H1 (cell line): ENCODE results near the gene CFD. TPM values are rescaled to one million over a fixed set of nuclear protein-coding genes. Genes with fewer than 3 reads are reported as not detected.
A peak's percentile ranks its signal among the peaks of the same experiment; 100 is the strongest.

ENCODE experiments used
- CTCF ChIA-PET: fragments of 300-600 bp; sonication (Branson Sonifier 250); formaldehyde crosslinking; loops from one replicate; lab custom pipeline; 2021; ENCODE audit not compliant: partially characterized antibody; lab: Charles Lee
- POLR2A ChIA-PET: fragments of 300-600 bp; sonication (Branson Sonifier 250); formaldehyde crosslinking; loops from one replicate; lab custom pipeline; 2021; ENCODE audit warnings: inconsistent platforms; ENCODE audit not compliant: partially characterized antibody; lab: Charles Lee
- DNase-seq, 2 experiments: peaks; one replicate each; pipeline versions ENCODE4 v3.0.0 to v3.0.0-alpha.2; 2010 to 2022; ENCODE audit warnings: low spot score in 2 of 2, low read depth in 1 of 2, mixed read lengths in 1 of 2
- FAIRE-seq: peaks from 2 replicates; lab custom pipeline; 2011; peaks lifted over from hg19 to GRCh38; lab: Jason Lieb, UNC
- H2AFZ ChIP-seq: 2 replicates; pipeline ENCODE4 v1.8.1; 2012; ENCODE audit warnings: low read length, inconsistent platforms
- H2AK5ac ChIP-seq: 2 replicates; pipeline ENCODE4 v1.6.1; 2013; ENCODE audit warnings: low read depth, low read length
- H2BK120ac ChIP-seq: replicated peaks from 2 replicates; pipeline ENCODE3; 2013; ENCODE audit warnings: low read depth, low read length, inconsistent platforms
- H2BK12ac ChIP-seq: 2 replicates; pipeline ENCODE4 v1.6.1; 2013; ENCODE audit warnings: low read depth, low read length
- H2BK15ac ChIP-seq: 2 replicates; pipeline ENCODE4 v1.6.1; 2013; ENCODE audit warnings: low read length
- H2BK20ac ChIP-seq: 2 replicates; pipeline ENCODE4 v1.6.1; 2013; ENCODE audit warnings: low read length
- H2BK5ac ChIP-seq: 2 replicates; pipeline ENCODE4 v1.6.1; 2013; ENCODE audit warnings: low read depth, low read length
- H3K14ac ChIP-seq: 2 replicates; pipeline ENCODE4 v1.6.1; 2013; ENCODE audit warnings: inconsistent platforms; ENCODE audit not compliant: insufficient read length
- H3K18ac ChIP-seq: 2 replicates; pipeline ENCODE4 v1.6.1; 2013; ENCODE audit warnings: low read length; ENCODE audit errors: extremely low read depth
- H3K23ac ChIP-seq: 2 replicates; pipeline ENCODE4 v1.6.1; 2013; ENCODE audit warnings: inconsistent platforms; ENCODE audit not compliant: insufficient read length
- H3K23me2 ChIP-seq: 2 replicates; pipeline ENCODE4 v1.6.1; 2013; ENCODE audit warnings: low read depth, low read length
- H3K27ac ChIP-seq: 2 replicates; pipeline ENCODE4 v1.6.1; 2011; ENCODE audit warnings: low read depth, low read length, inconsistent platforms
- H3K27me3 ChIP-seq, 4 experiments: replicated peaks in 1 of 4; 1 replicate in 1 of 4; 2 replicates in 3 of 4; pipeline versions ENCODE4 v1.6.1 to v1.8.1; 2011 to 2013; ENCODE audit warnings: low read length in 3 of 4, mild to moderate bottlenecking in 3 of 4, inconsistent platforms in 2 of 4, mixed read lengths in 2 of 4, moderate library complexity in 1 of 4; ENCODE audit not compliant: control insufficient read depth in 3 of 4, insufficient read depth in 3 of 4; ENCODE audit errors: extremely low read depth in 1 of 4
- H3K36me3 ChIP-seq, 4 experiments: 2 replicates each; pipeline versions ENCODE4 v1.6.1 to v1.8.1; 2011 to 2013; ENCODE audit warnings: mild to moderate bottlenecking in 4 of 4, low read length in 3 of 4, moderate library complexity in 2 of 4, control low read depth in 1 of 4, inconsistent platforms in 1 of 4; ENCODE audit not compliant: insufficient read depth in 4 of 4, control insufficient read depth in 2 of 4
- H3K4ac ChIP-seq: replicated peaks from 2 replicates; pipeline ENCODE3; 2013; ENCODE audit warnings: low read length, low read depth, mixed read lengths, inconsistent platforms; ENCODE audit not compliant: insufficient read length
- H3K4me1 ChIP-seq, 4 experiments: replicated peaks in 1 of 4; 1 replicate in 1 of 4; 2 replicates in 3 of 4; pipeline versions ENCODE4 v1.6.1 to v1.8.1; 2011 to 2013; ENCODE audit warnings: low read length in 3 of 4, inconsistent platforms in 2 of 4, mixed read lengths in 1 of 4; ENCODE audit not compliant: insufficient read depth in 4 of 4, control insufficient read depth in 3 of 4
- H3K4me2 ChIP-seq, 2 experiments: 2 replicates each; pipeline versions ENCODE4 v1.6.1 to v1.8.1; 2011 to 2013; ENCODE audit warnings: low read depth in 2 of 2, low read length in 2 of 2, control low read depth in 1 of 2, inconsistent platforms in 1 of 2, mild to moderate bottlenecking in 1 of 2; ENCODE audit not compliant: insufficient read depth in 1 of 2
- H3K4me3 ChIP-seq, 4 experiments: fragments of 200-600, 300-600 bp in 1 of 4; sonication (generic), shearing (Covaris generic), sonication (Bioruptor Twin) in 1 of 4; 2 replicates each; pipeline versions ENCODE4 v1.5.1 to v1.8.1; 2011 to 2016; ENCODE audit warnings: low read length in 4 of 4, low read depth in 3 of 4, control low read depth in 2 of 4, inconsistent platforms in 2 of 4, mild to moderate bottlenecking in 2 of 4, mixed read lengths in 1 of 4, moderate library complexity in 1 of 4; ENCODE audit not compliant: insufficient read depth in 2 of 4; ENCODE audit errors: extremely low read depth in 1 of 4
- H3K56ac ChIP-seq: replicated peaks from 2 replicates; pipeline ENCODE3; 2013; ENCODE audit warnings: low read depth, mild to moderate bottlenecking, mixed read lengths, low read length, inconsistent platforms; ENCODE audit not compliant: insufficient read length
- H3K79me1 ChIP-seq: 2 replicates; pipeline ENCODE4 v1.6.1; 2013; ENCODE audit warnings: low read depth, low read length, control low read depth
- H3K79me2 ChIP-seq, 2 experiments: 2 replicates each; pipeline versions ENCODE4 v1.6.1 to v1.8.1; 2012 to 2013; ENCODE audit warnings: low read length in 2 of 2, mild to moderate bottlenecking in 2 of 2, inconsistent platforms in 1 of 2; ENCODE audit not compliant: insufficient read depth in 2 of 2, control insufficient read depth in 1 of 2
- H3K9ac ChIP-seq, 4 experiments: replicated peaks in 1 of 4; 1 replicate in 1 of 4; 2 replicates in 3 of 4; pipeline versions ENCODE4 v1.6.1 to v1.8.1; 2011 to 2013; ENCODE audit warnings: low read depth in 3 of 4, low read length in 3 of 4, control low read depth in 2 of 4, mild to moderate bottlenecking in 2 of 4, moderate library complexity in 2 of 4, inconsistent platforms in 1 of 4; ENCODE audit errors: extremely low read depth in 1 of 4
- H3K9me3 ChIP-seq, 2 experiments: 2 replicates each; pipeline versions ENCODE4 v1.6.1 to v1.8.1; 2012 to 2013; ENCODE audit warnings: mild to moderate bottlenecking in 2 of 2, moderate library complexity in 2 of 2, control low read depth in 1 of 2, inconsistent platforms in 1 of 2, low read depth in 1 of 2, low read length in 1 of 2, mixed read lengths in 1 of 2; ENCODE audit not compliant: insufficient read depth in 2 of 2
- H4K20me1 ChIP-seq, 2 experiments: replicated peaks in 1 of 2; 2 replicates each; pipeline versions ENCODE3 to v1.8.1; 2011 to 2013; ENCODE audit warnings: inconsistent platforms in 2 of 2, low read length in 2 of 2, mild to moderate bottlenecking in 1 of 2; ENCODE audit not compliant: insufficient read depth in 2 of 2, control insufficient read depth in 1 of 2
- H4K5ac ChIP-seq: 2 replicates; pipeline ENCODE4 v1.6.1; 2013; ENCODE audit warnings: low read length, low read depth, mixed read lengths, inconsistent platforms; ENCODE audit not compliant: insufficient read length
- H4K8ac ChIP-seq: 2 replicates; pipeline ENCODE4 v1.8.0; 2013; ENCODE audit warnings: mild to moderate bottlenecking, moderate library complexity, low read length, inconsistent platforms; ENCODE audit not compliant: insufficient read depth; ENCODE audit errors: extremely low read depth
- H4K91ac ChIP-seq: replicated peaks from 2 replicates; pipeline ENCODE3; 2013; ENCODE audit warnings: low read length, mixed read lengths, inconsistent platforms; ENCODE audit not compliant: insufficient read length
- EGR1 ChIP-seq: IDR thresholded peaks from 2 replicates; pipeline ENCODE4 v1.6.1; 2011; ENCODE audit warnings: low read depth, low read length, borderline replicate concordance
- HDAC6 ChIP-seq: IDR thresholded peaks from one replicate; pipeline ENCODE4 v1.7.1; 2012; ENCODE audit warnings: low read depth, mild to moderate bottlenecking, inconsistent platforms, low read length, moderate library complexity
- JUND ChIP-seq: IDR thresholded peaks from 2 replicates; pipeline ENCODE4 v1.6.1; 2011; ENCODE audit warnings: mild to moderate bottlenecking, improper control_type of control experiment, low read length
- MAFK ChIP-seq: IDR thresholded peaks from 2 replicates; pipeline ENCODE4 v1.6.1; 2012; ENCODE audit warnings: low read depth, mild to moderate bottlenecking, improper control_type of control experiment, low read length
- RBBP5 ChIP-seq: IDR thresholded peaks from 2 replicates; pipeline ENCODE4 v1.7.1; 2012; ENCODE audit warnings: low read depth, mild to moderate bottlenecking, inconsistent platforms, low read length, moderate library complexity, borderline replicate concordance
- RFX5 ChIP-seq: IDR thresholded peaks from 2 replicates; pipeline ENCODE4 v1.6.1; 2011; ENCODE audit warnings: low read depth, low read length, improper control_type of control experiment, borderline replicate concordance
- SIRT6 ChIP-seq: IDR thresholded peaks from one replicate; pipeline ENCODE4 v1.7.1; 2012; ENCODE audit warnings: low read length, inconsistent platforms
- WGBS, 2 experiments: shearing (Covaris generic) in 1 of 2; methylation state at CpG; one replicate each; pipeline versions ENCODE4 v1.1.6 to v1.1.7; 2013 to 2015; ENCODE audit warnings: low lambda C conversion rate in 2 of 2, mixed read lengths in 2 of 2, inconsistent platforms in 1 of 2, low coverage in 1 of 2, missing lambda C conversion rate in 1 of 2; ENCODE audit not compliant: insufficient replicate concordance in 2 of 2, insufficient coverage in 1 of 2, insufficient read length in 1 of 2; ENCODE audit errors: extremely low coverage in 1 of 2, missing lambda C conversion rate in 1 of 2; 5-methylcytosine and 5-hydroxymethylcytosine counted together
- polyA plus RNA-seq, 7 experiments: library from polyadenylated mRNA; depleted of rRNA in 3 of 7; stranded (reverse) in 5 of 7; unstranded in 2 of 7; fragments of >200 nt in 5 of 7; fragments of 200-250 nt in 2 of 7; gene quantifications; 1 replicate in 5 of 7; 2 replicates in 1 of 7; 4 replicates in 1 of 7; pipeline versions ENCODE4 v1.2.1 to v1.2.3, GENCODE V29; 2011 to 2013; ENCODE audit warnings: missing spikeins in 2 of 7, mixed read lengths in 2 of 7
- total RNA-seq: library from RNA; stranded (reverse); fragmentation: NEBNext Ultra II Directional; extraction: Animal tissue kit (Norgen Biotek cat#: 25700); gene quantifications from 2 replicates; pipeline ENCODE4 v1.2.1, GENCODE V29; 2021

The CFD gene
- total and polyA plus RNA-seq, 2 of the 8 experiments (the other 6 are each of a cell fraction or from before 2014, with no cell fraction given): 1.7 to 2.8 TPM

DNA sequence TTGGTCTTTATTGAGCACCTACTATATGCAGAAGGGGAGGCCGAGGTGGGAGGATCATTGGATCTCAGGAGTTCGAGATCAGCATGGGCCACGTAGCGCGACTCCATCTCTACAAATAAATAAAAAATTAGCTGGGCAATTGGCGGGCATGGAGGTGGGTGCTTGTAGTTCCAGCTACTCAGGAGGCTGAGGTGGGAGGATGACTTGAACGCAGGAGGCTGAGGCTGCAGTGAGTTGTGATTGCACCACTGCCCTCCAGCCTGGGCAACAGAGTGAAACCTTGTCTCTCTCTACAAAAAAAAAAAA is 3.8 kb downstream of the CFD start:
- 87% methylated on average over 6 of the region's 7 CpGs; no CpG with 5 or more reads in 1 of the 2 experiments for WGBS, 2 experiments
- Histone ChIP-seq H4K20me1 (peaks cover 0 to 11% of the 10 kb centered on the region in 2 experiments), H3K27me3 (peaks cover 9 to 25% (median 13%) of the 10 kb centered on the region in 4 experiments), H3K36me3 (peaks cover 0 to 5% (median 0%) of the 10 kb centered on the region in 4 experiments; a peak in 2 of 8 replicates), H3K9me3 (no peaks in the 10 kb centered on the region), H3K4me1 (peaks cover 0 to 13% (median 7%) of the 10 kb centered on the region in 4 experiments; a peak in 6 of 7 replicates), H2AFZ (no peak overlapping the region), H2BK120ac (no peak overlapping the region), H3K27ac (no peak overlapping the region), H3K23ac (no peak overlapping the region), H3K18ac (no peak overlapping the region), H2BK20ac (no peak overlapping the region), H4K5ac (no peak overlapping the region), H2BK5ac (no peak overlapping the region), H3K79me2 (no peaks in the 10 kb centered on the region), H3K4me2 (peak overlapping the region; percentile 63 to 72), H3K23me2 (peaks cover 10% of the 10 kb centered on the region; the same call in 1 of the 2 replicates), H3K9ac (no peak overlapping the region), H3K14ac (no peak overlapping the region), H3K4me3 (peak overlapping the region in 2 of 4 experiments; percentile 50 to 59; a peak in 4 of 8 replicates), H4K91ac (no peak overlapping the region), H2BK12ac (0 out of 2 replicates have a peak overlapping the region, but pooled peaks have one; percentile 50), H2AK5ac (no peak overlapping the region), H4K8ac (peak overlapping the region; percentile 57; the same call in 1 of the 2 replicates), H3K4ac (no peak overlapping the region), H3K56ac (no peak overlapping the region), H2BK15ac (no peak overlapping the region), H3K79me1 (no peaks in the 10 kb centered on the region)
- FAIRE-seq: no peak
- POLR2A ChIA-PET: interaction anchor here (0.6 to 2.8 kb wide), 22 partner anchors 9 to 291 kb away, joined by 3 to 22 read pairs (median 4); partner anchors contain the start of genes AZU1, BSG, KISS1R and MED16
- CTCF ChIA-PET: interaction anchor here (0.9 to 3.8 kb wide), 22 partner anchors 8 to 381 kb away, joined by 3 to 22 read pairs (median 6); partner anchors contain the start of gene WDR18
- TF ChIP-seq RBBP5 (no peak), HDAC6 (no peak), MAFK (no peak), RFX5 (no peak), SIRT6 (no peak), EGR1 (no peak), JUND (no peak)
- DNase-seq: no peak
